EH (cell line): Measurements from ENCODE around the gene TGDS.
A peak's percentile ranks its signal among the peaks of the same experiment; 100 is the strongest.
"Not testable (repeated sequence)": the region's sequence is repeated elsewhere in the genome, so short reads cannot be mapped to it uniquely, and the experiment has no call there.

ENCODE experiments used
- DNase-seq: peaks from one replicate; pipeline ENCODE4 v3.0.0-alpha.2; 2015; ENCODE audit warnings: low read depth

Gene TGDS

DNA sequence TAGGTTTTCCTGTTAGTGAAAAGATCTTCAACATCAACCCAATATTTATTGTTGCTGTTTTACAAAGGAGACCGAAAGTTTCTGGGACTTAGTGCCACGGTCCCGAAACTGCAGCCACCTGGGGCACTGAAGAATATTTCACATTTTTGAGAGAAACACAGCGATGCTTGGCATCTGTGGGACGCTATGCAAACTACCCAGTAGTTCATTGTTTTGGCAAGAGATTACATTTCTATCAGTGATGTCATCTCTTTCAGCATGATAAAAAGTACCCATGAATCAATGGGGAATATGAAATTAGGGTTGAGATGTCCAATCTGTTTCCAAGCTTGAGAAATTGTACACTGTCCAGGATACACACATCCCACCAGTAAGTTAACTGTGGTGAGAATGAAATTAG is 43.9 kb downstream of the TGDS start:
- no peak for DNase-seq

DNA sequence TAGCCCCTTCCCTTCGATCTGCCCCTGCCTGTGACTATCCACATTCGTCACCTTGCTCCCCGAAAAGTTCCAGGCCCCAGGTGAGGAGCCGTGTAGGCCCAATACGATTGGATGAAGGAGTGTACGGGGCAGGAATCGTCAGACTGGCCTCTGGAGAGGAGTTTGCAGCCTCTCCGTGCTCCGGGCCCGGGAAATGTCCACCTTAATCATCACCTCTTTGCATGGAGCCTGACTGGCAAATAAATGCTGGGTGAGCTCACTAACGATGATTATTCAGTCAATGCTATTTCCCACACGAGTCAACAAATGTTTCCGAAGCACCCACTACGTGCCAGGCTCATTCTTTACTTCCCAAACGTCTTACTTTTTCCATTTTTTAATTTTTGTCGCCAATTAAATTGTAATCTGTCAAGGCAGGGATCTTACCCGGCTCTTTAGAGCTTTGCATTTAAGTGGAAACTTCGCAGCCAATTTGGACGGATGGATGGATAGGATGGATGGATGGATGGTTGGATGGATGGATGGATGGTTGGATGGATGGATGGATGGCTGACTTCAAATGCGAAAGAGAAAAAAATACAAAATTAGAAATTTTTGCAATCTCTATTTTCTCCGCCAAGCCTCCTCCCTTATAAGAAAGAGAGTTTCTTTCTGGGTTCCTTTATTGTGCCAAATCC is 45.8 kb downstream of the TGDS start:
- DNase-seq, result no peak

DNA sequence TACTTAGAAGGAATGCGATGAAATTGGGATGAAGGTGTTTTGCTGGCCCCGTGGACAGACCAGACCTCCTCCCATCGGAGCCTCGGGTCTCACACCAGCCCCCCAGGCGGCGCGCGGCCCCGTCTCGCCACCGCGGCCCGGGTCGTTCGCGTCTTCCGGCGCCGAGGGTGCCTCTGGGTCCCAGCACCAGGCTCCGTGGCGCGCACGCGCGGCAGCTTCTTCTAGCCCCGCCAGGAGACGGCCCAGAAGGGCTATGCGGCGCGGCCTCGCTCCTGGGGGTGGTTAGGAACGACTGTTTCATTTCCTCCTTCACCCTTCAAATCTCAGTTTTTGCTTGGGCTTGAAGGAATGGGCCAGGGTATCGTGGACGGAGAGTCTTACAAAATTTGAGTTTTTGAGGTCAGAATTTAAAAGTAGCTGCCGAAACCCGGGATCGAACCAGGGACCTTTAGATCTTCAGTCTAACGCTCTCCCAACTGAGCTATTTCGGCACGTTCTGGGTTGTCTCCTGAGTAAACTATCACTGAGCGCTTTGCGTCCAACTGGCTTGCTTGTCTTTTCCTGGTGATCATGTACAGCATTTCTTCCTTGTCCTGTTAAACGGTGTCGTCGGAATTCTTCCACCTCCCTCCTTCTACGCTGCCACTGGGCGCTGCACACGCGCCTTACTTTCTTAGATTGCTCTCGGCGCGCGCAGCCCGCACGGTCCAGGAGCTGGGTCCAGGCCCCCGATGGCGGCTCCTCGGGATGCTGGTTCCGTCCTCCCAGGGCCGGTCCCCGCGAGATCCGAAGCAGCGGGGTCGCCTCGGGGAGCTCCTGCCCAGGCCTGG is 46.5 kb downstream of the TGDS start:
- DNase-seq, result peak; percentile 97

DNA sequence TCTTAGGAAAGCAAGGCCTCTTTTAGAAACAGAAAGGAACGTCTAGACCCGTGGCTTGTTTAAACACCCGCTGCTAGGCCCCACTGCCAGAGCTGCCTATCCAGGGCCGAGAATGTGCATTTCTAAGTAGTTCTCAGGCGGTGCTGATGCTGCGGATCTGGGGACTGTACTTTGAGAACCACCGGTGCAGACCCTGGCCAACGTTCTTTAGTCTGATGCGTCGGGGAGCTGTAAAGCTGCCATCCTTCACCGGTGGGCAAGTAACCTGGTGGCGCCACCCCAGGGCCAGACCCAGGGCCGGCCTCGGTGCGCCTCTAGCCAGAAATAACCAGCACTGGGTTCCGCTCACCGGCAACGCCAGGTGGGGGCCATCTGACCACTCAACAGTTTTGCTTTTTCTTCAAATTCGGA is 47.1 kb downstream of the TGDS start:
- peak; percentile 48 for DNase-seq

DNA sequence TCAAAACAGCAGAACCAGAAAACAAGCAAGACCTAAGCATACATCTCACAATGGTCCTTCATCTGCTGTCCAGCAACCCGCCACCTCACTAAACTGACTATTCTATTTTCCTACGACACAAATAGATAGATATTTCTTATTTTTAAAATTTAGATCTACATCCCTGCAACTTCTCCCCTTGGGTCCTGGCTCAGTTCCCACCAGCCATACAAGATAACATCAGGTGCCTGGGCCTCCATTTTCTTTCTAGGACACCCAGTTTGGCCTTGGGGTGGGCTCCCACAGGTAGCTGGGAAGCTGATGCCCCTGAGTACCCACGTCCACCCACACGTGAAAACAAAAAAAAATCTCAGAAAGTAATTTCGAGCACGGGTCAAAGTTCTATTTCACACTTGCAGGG is 47.6 kb downstream of the TGDS start:
- DNase-seq, result peak; percentile 7

DNA sequence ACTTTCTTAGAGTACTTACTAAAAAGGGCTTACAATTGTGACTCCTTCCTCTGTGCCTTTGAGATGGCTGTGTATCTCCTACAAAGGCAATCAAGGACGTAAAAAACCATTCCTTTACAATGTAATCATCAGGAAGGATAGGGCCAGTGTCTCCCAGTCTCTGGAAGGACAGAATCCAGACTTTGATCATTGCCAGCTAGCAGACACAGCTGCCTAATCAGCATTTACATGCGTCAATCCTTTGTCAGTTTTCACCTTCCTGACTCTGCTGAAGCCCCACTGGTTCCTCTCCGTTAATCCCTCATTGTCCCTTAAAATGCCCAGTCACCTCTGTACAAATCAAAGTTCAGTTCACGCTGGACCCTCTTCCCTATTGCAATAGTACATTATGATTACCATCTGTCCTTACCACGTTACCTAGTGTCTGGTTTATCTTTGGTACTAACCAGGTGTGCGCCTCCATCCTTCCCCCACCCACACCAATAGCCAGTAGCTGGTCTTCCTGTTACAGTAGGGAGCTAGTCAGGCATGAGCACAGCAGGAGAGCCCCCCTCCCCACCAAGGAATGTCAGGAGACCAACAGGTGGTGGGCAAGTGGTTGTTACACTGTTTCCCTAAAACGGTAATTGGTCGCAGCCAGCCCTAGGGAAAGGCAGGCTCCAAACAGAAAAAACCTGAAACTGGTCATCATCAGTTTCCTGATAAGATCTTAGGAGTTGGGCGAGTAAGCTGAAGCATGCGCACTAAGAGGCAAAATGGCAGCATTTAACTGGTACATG is 49.7 kb downstream of the TGDS start:
- DNase-seq, result no peak

DNA sequence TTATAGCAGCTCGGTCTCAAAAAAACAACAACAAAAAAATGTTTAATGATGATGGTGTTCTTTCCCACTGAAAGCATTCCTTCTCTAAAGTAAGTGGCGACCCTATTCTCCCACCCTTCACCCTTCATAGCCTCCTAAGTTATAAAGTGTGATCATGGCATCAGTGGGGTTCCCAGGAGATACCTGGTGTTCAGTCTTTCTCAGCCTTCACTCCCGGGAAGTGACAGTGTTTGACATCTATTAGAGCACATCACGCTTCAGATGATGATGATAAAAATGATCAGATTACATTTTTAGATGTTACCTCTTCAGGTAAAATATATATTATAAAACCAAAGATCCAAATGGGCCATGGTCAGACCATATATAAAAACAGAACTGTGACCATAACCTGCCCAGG is 51.0 kb downstream of the TGDS start:
- no peak for DNase-seq

DNA sequence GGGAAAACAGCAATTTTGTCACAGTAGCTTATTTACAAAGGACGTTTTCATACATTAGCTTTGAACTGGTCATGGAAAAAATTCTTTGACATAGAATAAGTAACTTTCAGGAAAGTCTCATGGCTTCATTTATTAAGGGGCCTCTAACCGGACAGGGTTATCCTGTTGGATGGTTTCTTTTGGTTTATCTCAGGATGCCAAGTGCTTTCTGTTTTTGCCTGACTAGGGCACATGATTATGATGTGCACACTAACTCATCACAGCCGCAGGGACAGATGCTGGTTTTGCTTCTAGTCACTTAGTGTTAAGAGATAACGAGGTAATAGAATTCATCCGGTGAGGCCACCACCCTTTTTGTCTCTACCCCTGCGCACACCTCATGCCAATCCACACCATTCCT is 53.0 kb downstream of the TGDS start:
- no peak for DNase-seq

DNA sequence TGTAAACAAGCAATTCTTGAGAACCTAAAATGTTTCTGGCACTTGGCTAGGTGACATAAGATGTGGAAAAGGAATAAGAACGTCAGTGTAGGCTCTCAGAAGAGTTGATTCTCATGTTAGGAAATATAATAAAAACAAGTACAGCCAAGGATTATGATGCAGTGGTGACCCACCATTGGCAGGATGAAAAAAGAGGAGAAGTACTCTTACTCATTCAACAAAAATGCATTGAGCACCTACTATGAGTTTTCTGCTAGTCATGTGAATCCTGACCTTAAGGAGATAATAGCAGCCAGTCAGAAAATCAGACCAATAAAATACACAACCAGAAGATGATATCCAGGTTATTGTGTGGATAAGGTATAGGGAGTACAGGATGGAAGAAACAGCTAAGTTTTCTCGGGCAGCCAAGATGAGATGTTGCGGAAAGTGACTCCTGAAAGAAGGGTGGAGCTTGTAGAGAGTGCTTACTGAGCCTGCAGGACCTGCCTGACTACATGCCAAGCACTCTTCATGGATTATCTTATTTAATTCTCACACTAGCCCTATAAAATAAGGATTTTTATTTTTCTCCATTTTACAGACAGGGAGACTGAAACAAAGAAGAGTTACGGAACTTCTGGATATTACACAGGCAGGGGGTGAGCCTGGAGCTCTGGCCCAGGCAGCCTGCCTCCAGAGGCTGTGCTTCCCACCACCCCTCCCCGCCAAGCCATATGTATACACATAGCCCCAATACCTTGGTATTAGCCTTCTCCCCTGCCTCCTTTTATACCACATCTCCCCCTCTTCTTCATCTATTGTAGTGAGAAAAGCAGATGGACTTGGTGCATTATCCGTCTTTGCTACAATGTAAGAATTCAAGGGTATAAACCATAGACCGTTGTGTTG is 58.0 kb downstream of the TGDS start:
- no peak for DNase-seq

DNA sequence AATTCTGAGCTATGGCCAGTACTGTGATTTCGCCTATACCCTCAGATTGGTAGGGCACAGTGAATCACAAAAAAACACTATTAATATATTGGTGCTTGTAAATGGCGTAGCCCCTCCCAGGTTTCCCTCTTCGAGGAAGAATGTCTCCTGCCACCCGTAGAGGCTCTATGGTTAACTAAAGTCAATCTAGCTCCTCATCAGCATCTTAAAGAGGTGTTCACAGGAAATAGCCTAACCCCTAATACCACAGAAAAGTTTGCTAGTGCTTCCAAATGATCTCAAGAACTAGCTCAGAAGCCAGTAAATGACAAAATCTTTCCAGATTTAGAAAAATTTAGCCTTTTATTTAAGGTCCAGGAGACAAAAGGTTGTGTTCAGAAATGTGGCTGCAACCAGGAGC is 60.2 kb downstream of the TGDS start:
- DNase-seq, result no peak

DNA sequence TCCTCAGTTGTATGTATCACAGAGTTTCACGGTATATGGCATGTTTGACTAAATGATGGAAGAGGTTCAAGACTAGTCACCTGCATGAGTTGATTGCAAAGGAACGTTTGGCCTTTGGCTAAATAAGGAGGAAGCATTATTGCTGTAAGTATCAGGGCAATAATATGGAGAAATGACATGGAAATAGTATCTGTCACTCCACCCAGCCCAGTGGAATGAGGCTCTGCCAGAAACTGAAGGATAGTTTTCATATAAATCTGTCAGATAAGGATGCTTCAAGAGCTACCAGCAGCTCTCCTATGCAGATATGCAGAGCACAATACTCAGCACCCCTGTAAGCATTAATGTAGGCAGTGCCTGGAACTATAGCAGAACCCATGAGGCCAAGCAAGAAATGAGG is 60.7 kb downstream of the TGDS start:
- DNase-seq, result no peak

DNA sequence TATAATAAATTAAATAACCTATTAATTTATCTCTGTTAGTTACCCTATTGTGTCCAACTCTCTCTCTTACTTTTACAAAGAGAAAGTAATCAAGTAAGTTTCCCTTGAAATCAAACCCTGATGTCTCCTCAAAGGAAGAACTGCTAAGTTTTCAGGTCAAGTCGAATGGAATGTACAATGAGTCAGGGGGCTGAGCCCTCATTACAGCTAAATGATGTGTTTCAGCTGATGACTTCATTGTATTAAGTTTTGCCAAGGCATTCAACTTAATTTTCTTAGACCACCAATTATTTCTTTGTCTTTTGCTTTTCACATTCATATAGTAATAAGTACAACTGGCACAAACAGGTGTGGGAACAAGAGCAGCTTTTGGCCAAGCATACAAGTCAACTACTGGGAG is 61.8 kb downstream of the TGDS start:
- no peak for DNase-seq

DNA sequence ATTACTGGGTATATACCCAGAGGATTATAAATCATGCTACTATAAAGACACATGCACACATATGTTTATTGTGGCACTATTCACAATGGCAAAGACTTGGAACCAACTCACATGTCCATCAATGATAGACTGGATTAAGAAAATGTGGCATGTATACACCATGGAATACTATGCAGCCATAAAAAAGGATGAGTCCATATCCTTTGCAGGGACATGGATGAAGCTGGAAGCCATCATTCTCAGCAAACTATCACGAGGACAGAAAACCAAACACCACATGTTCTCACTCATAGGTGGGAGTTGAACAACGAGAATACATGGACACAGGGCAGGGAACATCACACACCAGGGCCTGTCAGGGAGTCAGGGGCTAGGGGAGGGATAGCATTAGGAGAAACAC is 63.7 kb downstream of the TGDS start:
- DNase-seq, result not testable (repeated sequence)

DNA sequence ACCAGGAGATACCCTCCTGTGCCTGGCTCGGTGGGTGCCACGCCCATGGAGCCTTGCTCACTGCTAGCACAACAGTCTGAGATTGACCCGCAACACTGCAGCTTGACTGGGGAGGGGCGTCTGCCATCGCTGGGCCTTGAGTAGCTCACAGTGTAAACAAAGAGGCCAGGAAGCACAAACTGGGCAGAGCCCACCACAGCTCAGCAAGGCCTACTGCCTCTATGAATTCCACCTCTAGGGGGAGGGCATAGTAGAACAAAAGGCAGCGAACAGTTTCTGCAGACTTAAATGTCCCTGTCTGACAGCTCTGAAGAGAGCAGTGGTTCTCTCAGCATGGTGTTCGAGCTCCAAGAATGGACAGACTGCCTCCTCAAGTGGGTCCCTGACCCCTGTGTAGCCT is 69.0 kb downstream of the TGDS start:
- not testable (repeated sequence) for DNase-seq

DNA sequence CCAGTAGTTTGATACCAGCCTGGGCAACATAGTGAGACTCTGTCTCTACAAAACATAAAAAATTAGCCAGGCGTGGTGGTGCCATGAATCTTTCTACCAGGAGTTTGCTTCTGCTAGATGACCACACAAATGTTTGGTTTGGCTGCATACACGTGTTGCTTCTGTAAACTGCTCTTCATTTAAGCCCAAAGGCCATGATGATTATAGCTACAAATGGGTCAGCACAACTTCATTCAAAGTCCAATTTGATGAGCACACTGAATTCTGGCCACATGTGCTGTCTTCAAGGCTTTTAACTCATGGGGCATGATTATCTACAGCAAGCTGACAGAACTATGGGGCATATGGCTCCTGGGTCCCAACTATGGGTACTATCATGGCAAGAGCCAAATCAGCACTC is 70.2 kb downstream of the TGDS start:
- no peak for DNase-seq

DNA sequence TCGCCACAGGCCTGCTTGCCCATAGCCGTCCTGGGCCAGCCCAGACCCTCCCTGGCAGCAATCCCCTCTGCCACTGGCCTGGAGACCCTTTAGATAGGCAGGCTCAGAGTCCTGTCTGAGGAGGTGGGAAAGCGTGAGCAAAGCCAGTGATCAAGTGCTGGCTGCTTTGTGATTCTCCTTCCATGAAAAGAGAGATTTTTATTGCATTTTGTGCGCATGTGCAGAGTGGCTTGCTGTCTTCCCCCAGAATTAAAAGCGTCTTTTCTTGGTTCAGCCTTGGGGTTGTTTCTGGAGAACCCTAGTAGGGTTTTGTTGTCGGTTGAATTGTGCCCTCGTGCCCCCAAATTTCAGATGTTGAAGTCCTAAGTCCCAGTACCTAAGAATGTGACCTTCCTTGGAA is 71.5 kb downstream of the TGDS start:
- no peak for DNase-seq
